ENCODE results near the gene DOK4. TPM values are rescaled to one million over a fixed set of nuclear protein-coding genes. Genes with fewer than 3 reads are reported as not detected.

The DOK4 gene
- total RNA-seq, 1 experiment from 2014 or later, result 14.4 TPM

GRCh38 chr16:57435838-57436237 is 50.5 kb downstream of the DOK4 start:
- TF ChIP-seq SP1 (IDR thresholded peaks at IDR 0.05; ENCODE audit: low read depth) (no peak), POLR2AphosphoS5 (IDR thresholded peaks at IDR 0.05; ENCODE audit: low read depth, low read length) (no peak), ZFX (IDR thresholded peaks at IDR 0.05) (no peak), EZH2 (IDR thresholded peaks at IDR 0.05) (no peak), TCF7L2 (IDR thresholded peaks at IDR 0.05; ENCODE audit: borderline replicate concordance, extremely low read depth, insufficient read depth, insufficient read length) (no peak), POLR2A (IDR thresholded peaks at IDR 0.05; ENCODE audit: borderline replicate concordance, extremely low read depth, insufficient read depth, insufficient read length) (no peak), ZNF274 (IDR thresholded peaks at IDR 0.05; ENCODE audit: low read depth, low read length) (no peak), EGR1 (IDR thresholded peaks at IDR 0.05; ENCODE audit: low read depth) (no peak), SIN3A (IDR thresholded peaks at IDR 0.05; ENCODE audit: low read depth) (no peak), JUND (IDR thresholded peaks at IDR 0.05) (no peak), ELF1 (IDR thresholded peaks at IDR 0.05; ENCODE audit: borderline replicate concordance, low read depth) (no peak), YY1 (IDR thresholded peaks at IDR 0.05; ENCODE audit: extremely low read depth, insufficient replicate concordance, low read depth, low read length) (no peak), EZH2phosphoT487 (IDR thresholded peaks at IDR 0.05; ENCODE audit: borderline replicate concordance) (no peak)
- TF ChIP-seq, protein P1, sequence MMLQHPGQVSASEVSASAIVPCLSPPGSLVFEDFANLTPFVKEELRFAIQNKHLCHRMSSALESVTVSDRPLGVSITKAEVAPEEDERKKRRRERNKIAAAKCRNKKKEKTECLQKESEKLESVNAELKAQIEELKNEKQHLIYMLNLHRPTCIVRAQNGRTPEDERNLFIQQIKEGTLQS (IDR thresholded peaks at IDR 0.05), result no peak
- TF ChIP-seq, protein P2, sequence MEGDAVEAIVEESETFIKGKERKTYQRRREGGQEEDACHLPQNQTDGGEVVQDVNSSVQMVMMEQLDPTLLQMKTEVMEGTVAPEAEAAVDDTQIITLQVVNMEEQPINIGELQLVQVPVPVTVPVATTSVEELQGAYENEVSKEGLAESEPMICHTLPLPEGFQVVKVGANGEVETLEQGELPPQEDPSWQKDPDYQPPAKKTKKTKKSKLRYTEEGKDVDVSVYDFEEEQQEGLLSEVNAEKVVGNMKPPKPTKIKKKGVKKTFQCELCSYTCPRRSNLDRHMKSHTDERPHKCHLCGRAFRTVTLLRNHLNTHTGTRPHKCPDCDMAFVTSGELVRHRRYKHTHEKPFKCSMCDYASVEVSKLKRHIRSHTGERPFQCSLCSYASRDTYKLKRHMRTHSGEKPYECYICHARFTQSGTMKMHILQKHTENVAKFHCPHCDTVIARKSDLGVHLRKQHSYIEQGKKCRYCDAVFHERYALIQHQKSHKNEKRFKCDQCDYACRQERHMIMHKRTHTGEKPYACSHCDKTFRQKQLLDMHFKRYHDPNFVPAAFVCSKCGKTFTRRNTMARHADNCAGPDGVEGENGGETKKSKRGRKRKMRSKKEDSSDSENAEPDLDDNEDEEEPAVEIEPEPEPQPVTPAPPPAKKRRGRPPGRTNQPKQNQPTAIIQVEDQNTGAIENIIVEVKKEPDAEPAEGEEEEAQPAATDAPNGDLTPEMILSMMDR (IDR thresholded peaks at IDR 0.05 in 2 of 3, conservative IDR thresholded peaks at IDR 0.05 in 1 of 3; ENCODE audit: borderline replicate concordance in 1 of 3, insufficient read depth in 1 of 3, low read depth in 2 of 3, low read length in 2 of 3), result no peak
- ChIA-PET POLR2A (interaction anchor here (1.4 kb wide), 1 partner anchor 11 kb away, joined by 3 read pairs; the partner anchor contains the start of genes CIAPIN1 and COQ9), RAD21 (ENCODE audit: low non-redundant PET in 1 of 2, low total read pairs in 2 of 2, uncharacterized antibody in 2 of 2, unreplicated experiment in 2 of 2) (no interaction called here), CTCF (no interaction called here)
- peaks cover 8% of the 10 kb centered on the region for H3K79me2 ChIP-seq (ENCODE audit: insufficient read depth, low read length)
- no peak for ATAC-seq
- H3K27me3 ChIP-seq (ENCODE audit: insufficient read depth, low read length), result no peaks in the 10 kb centered on the region
- BruUV-seq (replicated peaks), result no TSS peak
- H3K9me3 ChIP-seq (ENCODE audit: control insufficient read depth in 1 of 2, insufficient read depth in 1 of 2, low read depth in 1 of 2, low read length in 2 of 2), result no peaks in the 10 kb centered on the region
- no peak overlapping the region for H3K4me3 ChIP-seq (replicated peaks in 1 of 2; ENCODE audit: low read depth in 1 of 2, low read length in 2 of 2)
- H3K36me3 ChIP-seq (ENCODE audit: control insufficient read depth in 1 of 2, insufficient read depth in 2 of 2, low read length in 2 of 2), result peaks cover 63 to 73% of the 10 kb centered on the region in 2 experiments
- H3K4me1 ChIP-seq (ENCODE audit: control insufficient read depth in 1 of 2, insufficient read depth in 2 of 2, low read length in 2 of 2), result no peaks in the 10 kb centered on the region
- no peaks in the 10 kb centered on the region for H3K9me2 ChIP-seq (ENCODE audit: insufficient read depth)
- no peak overlapping the region for H2AFZ ChIP-seq (ENCODE audit: low read depth, low read length, poor library complexity, severe bottlenecking)
- no peak overlapping the region for H3K4me2 ChIP-seq (ENCODE audit: low read length)
- no peak overlapping the region for H3K27ac ChIP-seq (ENCODE audit: low read depth, low read length)
- no peak overlapping the region for H3K9ac ChIP-seq (ENCODE audit: low read length)
- H4K20me1 ChIP-seq (ENCODE audit: insufficient read depth), result no peaks in the 10 kb centered on the region
- DNase-seq (ENCODE audit: low read depth, low spot score), result no peak
- intact Hi-C loops (cut with micrococcal nuclease), result no loop called here
